GM12875 (cell line): Measurements from ENCODE around the gene TSHZ1.

Source experiments
- H3K4me3 ChIP-seq: one replicate; pipeline ENCODE4 v1.5.1; 2011; ENCODE audit warnings: low read depth, low read length, control low read depth
- CTCF ChIP-seq: IDR thresholded peaks from 2 replicates; pipeline ENCODE4 v1.5.1; 2011; ENCODE audit warnings: low read depth, mild to moderate bottlenecking, control low read depth, inconsistent platforms, low read length, moderate library complexity, borderline replicate concordance; ENCODE audit not compliant: insufficient read depth

Gene TSHZ1

DNA sequence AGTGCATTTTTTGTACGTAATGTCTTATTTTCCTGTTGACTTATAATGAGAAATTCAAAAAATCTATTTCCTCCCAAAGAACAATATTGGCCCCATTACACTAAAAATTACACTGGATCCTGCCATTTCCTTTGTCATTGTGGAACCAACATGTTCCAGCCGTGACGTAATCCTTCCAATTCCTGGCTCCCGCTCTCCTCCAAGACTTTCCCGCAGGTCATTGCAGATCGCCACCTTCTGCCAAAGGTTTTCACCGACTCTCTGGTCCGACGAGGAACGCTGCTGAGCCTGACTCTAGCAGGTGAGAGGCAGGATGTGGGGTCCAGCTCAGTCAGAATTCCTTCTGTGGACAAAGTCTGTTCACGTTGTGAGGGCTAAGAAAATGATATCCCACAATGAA lies 39.7 kb upstream of the TSHZ1 start:
- no peak for TF ChIP-seq CTCF
- H3K4me3 ChIP-seq = no peak overlapping the region

DNA sequence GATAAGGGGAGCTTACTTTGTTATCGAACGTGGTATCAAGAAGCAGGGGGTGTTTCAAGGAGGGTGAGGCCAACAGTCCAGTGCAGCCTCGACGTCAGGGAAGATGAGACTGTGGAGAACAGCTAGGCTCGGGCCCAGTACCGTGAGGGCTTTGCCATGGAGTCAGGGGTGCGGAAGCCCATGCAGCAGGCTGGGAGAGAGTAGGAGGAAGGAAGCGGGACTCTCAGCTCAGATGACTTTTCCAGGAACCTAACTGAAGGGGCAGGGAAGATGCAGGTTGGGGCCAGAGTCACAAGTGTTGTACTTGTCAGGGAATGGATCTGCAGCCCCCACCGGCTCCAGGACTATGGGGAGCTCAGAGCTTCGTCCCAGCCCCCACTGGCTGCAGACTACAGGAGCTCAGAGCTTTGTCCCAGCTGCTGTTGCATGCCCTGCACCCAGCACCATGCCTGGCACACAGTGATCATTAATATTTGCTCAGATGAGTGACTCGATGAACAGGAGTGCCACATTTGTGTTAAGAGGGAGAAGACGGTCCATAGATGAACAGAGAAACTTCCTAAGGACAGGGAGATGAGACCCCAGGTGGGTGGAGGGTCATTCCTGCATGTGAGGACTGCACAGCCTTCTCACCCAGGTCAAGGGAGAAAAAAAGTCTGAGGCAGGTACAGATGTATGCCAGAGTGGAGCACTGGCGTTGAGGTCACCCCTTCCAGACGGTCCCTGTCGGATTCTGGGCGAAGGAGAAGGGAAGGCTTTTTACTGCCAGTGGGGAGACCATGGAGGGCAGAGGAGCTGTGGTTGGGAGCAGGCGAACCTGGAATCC lies 38.1 kb upstream of the TSHZ1 start:
- TF ChIP-seq CTCF = no peak
- no peak overlapping the region for H3K4me3 ChIP-seq

GRCh38 chr18:75173125-75173432 lies 37.5 kb upstream of the TSHZ1 start:
- H3K4me3 ChIP-seq = no peak overlapping the region
- peak; percentile 41; the same call in 1 of the 2 replicates for TF ChIP-seq CTCF

DNA sequence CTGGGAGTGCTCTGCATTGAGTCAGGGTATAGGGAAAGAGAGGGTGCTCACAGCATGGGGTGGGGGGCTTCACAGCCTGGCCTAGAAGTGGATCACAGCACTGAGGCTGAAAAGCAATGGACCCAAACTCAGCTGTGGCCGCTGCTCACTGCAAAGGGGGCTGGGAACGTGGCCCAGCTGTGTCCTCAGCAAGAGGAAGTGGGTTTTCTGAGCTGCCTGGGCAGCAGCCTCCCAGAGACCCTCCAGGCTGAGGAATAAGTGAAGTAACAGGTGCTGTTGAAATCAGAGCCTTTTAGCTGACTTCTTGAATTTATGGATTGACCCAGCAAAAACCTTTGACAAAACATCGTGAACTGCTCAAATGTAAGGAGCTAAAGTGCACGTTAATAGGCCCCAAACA lies 36.9 kb upstream of the TSHZ1 start:
- no peak for TF ChIP-seq CTCF
- H3K4me3 ChIP-seq = no peak overlapping the region

DNA sequence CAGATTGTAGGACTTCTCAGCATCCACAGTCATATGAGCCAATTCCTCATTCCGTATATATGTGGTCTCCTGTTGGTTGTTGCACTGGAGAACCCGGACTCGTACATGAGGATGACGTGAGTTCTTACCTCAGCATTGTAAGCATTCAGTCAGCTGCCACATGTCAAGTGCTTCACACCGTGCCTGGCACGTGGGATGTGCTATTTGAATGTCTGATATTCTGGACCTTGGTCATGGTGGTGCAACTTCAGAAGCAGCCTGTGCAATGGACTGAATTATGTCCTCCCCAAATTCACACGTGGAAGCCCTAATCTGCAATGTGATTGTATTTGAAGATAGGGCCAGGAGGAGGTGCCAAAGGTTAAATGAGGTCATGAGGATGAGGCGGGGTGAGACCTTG lies 33.7 kb upstream of the TSHZ1 start:
- H3K4me3 ChIP-seq = no peak overlapping the region
- no peak for TF ChIP-seq CTCF

GRCh38 chr18:75178376-75178775 lies 32.2 kb upstream of the TSHZ1 start:
- H3K4me3 ChIP-seq = no peak overlapping the region
- no peak for TF ChIP-seq CTCF

DNA sequence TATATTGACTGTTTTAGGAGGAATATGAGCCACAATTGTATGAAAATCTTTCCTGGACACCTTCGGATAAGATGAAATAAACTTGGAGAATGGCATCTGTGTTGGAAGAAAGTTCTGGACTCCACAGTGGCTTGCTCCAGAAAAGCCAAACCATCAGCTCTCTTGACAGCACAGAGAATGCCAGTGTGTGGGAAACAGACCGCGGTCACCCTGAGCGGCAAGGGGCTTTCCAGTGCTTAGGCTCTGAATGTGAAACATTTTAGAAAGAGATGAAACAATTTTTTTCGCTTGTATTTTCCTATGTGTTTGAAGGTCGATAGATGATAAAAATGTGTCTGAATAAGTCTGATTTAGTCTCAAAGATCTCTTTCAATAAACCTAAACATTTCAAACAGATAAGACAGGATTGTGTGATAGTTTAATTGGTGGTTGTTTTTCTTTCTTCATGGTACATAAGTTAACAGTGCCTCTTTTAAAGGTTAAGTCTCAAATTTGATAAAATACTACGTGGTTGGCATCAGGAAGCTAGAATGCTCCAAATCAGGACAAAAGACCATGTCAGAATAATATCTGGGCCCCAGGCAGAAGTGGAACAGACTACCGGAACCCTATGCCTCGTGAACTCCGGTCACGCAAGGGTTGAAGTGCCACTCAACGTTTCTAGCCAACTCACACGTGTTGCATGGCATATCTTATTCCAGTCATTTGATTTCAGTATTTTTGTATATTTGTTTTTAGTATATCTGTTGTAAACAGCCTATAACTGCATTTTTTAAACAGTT lies 30.6 kb upstream of the TSHZ1 start:
- TF ChIP-seq CTCF = no peak
- no peak overlapping the region for H3K4me3 ChIP-seq
